GM21529 (cell line): ENCODE measurements around the gene PPP1R14C.

ENCODE experiments used
- ATAC-seq: cut with Tn5 transposase; IDR thresholded peaks from one replicate; pipeline ENCODE4 v1.9.1; 2021; ENCODE audit not compliant: unreplicated experiment

The PPP1R14C gene

GRCh38 chr6:150290429-150290828 is 147.6 kb downstream of the PPP1R14C start:
- no peak for ATAC-seq

- ATAC-seq: no peak
Observed at GRCh38 chr6:150291968-150292710, 149.3 kb downstream of the PPP1R14C start.

DNA sequence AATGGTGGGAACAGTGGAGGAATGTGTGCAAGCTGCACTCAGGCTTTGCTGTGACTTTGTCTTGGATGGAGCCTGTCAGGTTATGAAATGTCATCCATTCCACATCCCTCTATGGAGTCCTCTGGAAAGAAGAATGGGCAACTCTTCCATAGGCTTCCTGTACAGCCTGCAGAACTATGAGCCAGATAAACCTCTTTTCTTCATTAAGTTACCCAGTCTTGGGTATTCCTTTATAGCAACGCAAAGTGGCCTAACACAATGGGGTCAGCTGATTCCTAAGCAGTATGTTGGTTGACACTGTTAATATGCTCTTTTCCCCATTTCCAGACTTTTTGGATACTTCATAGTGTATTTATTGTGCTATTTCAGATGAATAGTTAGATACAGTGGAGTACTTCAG is 150.2 kb downstream of the PPP1R14C start:
- ATAC-seq: no peak

- no peak for ATAC-seq
Observed at GRCh38 chr6:150293423-150294173, 150.8 kb downstream of the PPP1R14C start.

GRCh38 chr6:150296890-150297289 is 154.0 kb downstream of the PPP1R14C start:
- no peak for ATAC-seq

DNA sequence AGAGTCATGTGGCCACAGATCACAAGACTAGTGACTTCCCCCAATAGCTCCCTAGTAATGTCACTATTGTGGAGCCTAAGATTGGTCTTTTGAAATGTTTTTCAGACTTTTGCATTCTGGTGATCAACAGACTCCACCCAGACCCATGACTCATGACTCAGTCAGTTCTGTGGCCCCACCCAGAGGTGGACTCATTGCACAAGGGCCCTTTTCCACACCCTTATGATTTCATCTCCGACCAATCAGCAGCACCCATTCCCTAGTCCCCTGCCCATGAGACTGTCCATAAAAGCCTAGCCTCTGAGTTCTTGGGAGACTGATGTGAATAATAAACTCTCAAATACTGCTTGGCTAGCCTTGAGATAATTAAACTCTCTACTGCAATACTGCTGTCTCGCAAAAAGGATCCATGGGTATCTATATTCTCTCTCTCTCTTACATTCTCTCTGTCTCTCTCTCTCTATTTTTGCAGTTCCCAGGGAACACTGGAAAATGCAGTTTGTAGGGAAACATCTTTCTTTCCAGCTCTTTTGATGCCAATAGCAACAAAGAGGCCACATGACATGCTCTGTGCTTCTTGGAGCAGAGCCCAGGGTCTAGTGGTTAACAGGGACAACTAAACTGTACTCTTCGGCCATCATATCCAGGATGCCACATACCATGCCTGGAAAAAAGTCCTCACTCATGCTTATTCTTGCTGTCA is 154.6 kb downstream of the PPP1R14C start:
- ATAC-seq: no peak

GRCh38 chr6:150298030-150298380 is 155.2 kb downstream of the PPP1R14C start:
- ATAC-seq: no peak

DNA sequence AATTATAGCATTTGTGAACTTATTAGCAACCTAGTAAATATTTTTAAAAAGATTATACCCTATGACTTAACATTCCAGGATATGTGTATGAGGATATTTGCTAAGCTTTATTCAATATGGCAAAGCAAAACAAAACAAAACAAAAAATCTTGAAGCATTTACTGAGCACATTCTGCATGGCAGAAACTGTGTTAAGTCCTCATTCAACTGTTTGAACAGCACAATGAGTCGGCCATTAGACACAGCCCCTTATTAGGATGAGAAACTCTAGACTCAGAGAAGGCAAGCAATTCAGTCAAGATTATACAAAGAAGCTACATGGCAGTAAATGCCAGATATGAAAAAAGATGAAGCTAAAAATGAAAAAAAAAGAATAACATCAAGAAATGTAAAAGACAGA is 155.8 kb downstream of the PPP1R14C start:
- ATAC-seq: no peak
